H1 (cell line): ENCODE results near the gene ZBED5. TPM values are rescaled to one million over a fixed set of nuclear protein-coding genes. Genes with fewer than 3 reads are reported as not detected.

Source experiments
- CTCF ChIA-PET: fragments of 300-600 bp; sonication (Branson Sonifier 250); formaldehyde crosslinking; loops from one replicate; lab custom pipeline; 2021; ENCODE audit not compliant: partially characterized antibody; lab: Charles Lee
- POLR2A ChIA-PET: fragments of 300-600 bp; sonication (Branson Sonifier 250); formaldehyde crosslinking; loops from one replicate; lab custom pipeline; 2021; ENCODE audit warnings: inconsistent platforms; ENCODE audit not compliant: partially characterized antibody; lab: Charles Lee
- DNase-seq, 2 experiments: peaks; one replicate each; pipeline versions ENCODE4 v3.0.0 to v3.0.0-alpha.2; 2010 to 2022; ENCODE audit warnings: low spot score in 2 of 2, low read depth in 1 of 2, mixed read lengths in 1 of 2
- FAIRE-seq: peaks from 2 replicates; lab custom pipeline; 2011; peaks lifted over from hg19 to GRCh38; lab: Jason Lieb, UNC
- H2AFZ ChIP-seq: 2 replicates; pipeline ENCODE4 v1.8.1; 2012; ENCODE audit warnings: low read length, inconsistent platforms
- H2AK5ac ChIP-seq: 2 replicates; pipeline ENCODE4 v1.6.1; 2013; ENCODE audit warnings: low read depth, low read length
- H2BK120ac ChIP-seq: replicated peaks from 2 replicates; pipeline ENCODE3; 2013; ENCODE audit warnings: low read depth, low read length, inconsistent platforms
- H2BK12ac ChIP-seq: 2 replicates; pipeline ENCODE4 v1.6.1; 2013; ENCODE audit warnings: low read depth, low read length
- H2BK15ac ChIP-seq: 2 replicates; pipeline ENCODE4 v1.6.1; 2013; ENCODE audit warnings: low read length
- H2BK20ac ChIP-seq: 2 replicates; pipeline ENCODE4 v1.6.1; 2013; ENCODE audit warnings: low read length
- H2BK5ac ChIP-seq: 2 replicates; pipeline ENCODE4 v1.6.1; 2013; ENCODE audit warnings: low read depth, low read length
- H3K14ac ChIP-seq: 2 replicates; pipeline ENCODE4 v1.6.1; 2013; ENCODE audit warnings: inconsistent platforms; ENCODE audit not compliant: insufficient read length
- H3K18ac ChIP-seq: 2 replicates; pipeline ENCODE4 v1.6.1; 2013; ENCODE audit warnings: low read length; ENCODE audit errors: extremely low read depth
- H3K23ac ChIP-seq: 2 replicates; pipeline ENCODE4 v1.6.1; 2013; ENCODE audit warnings: inconsistent platforms; ENCODE audit not compliant: insufficient read length
- H3K23me2 ChIP-seq: 2 replicates; pipeline ENCODE4 v1.6.1; 2013; ENCODE audit warnings: low read depth, low read length
- H3K27ac ChIP-seq: 2 replicates; pipeline ENCODE4 v1.6.1; 2011; ENCODE audit warnings: low read depth, low read length, inconsistent platforms
- H3K27me3 ChIP-seq, 4 experiments: replicated peaks in 1 of 4; 1 replicate in 1 of 4; 2 replicates in 3 of 4; pipeline versions ENCODE4 v1.6.1 to v1.8.1; 2011 to 2013; ENCODE audit warnings: low read length in 3 of 4, mild to moderate bottlenecking in 3 of 4, inconsistent platforms in 2 of 4, mixed read lengths in 2 of 4, moderate library complexity in 1 of 4; ENCODE audit not compliant: control insufficient read depth in 3 of 4, insufficient read depth in 3 of 4; ENCODE audit errors: extremely low read depth in 1 of 4
- H3K36me3 ChIP-seq, 4 experiments: 2 replicates each; pipeline versions ENCODE4 v1.6.1 to v1.8.1; 2011 to 2013; ENCODE audit warnings: mild to moderate bottlenecking in 4 of 4, low read length in 3 of 4, moderate library complexity in 2 of 4, control low read depth in 1 of 4, inconsistent platforms in 1 of 4; ENCODE audit not compliant: insufficient read depth in 4 of 4, control insufficient read depth in 2 of 4
- H3K4ac ChIP-seq: replicated peaks from 2 replicates; pipeline ENCODE3; 2013; ENCODE audit warnings: low read length, low read depth, mixed read lengths, inconsistent platforms; ENCODE audit not compliant: insufficient read length
- H3K4me1 ChIP-seq, 4 experiments: replicated peaks in 1 of 4; 1 replicate in 1 of 4; 2 replicates in 3 of 4; pipeline versions ENCODE4 v1.6.1 to v1.8.1; 2011 to 2013; ENCODE audit warnings: low read length in 3 of 4, inconsistent platforms in 2 of 4, mixed read lengths in 1 of 4; ENCODE audit not compliant: insufficient read depth in 4 of 4, control insufficient read depth in 3 of 4
- H3K4me2 ChIP-seq, 2 experiments: 2 replicates each; pipeline versions ENCODE4 v1.6.1 to v1.8.1; 2011 to 2013; ENCODE audit warnings: low read depth in 2 of 2, low read length in 2 of 2, control low read depth in 1 of 2, inconsistent platforms in 1 of 2, mild to moderate bottlenecking in 1 of 2; ENCODE audit not compliant: insufficient read depth in 1 of 2
- H3K4me3 ChIP-seq, 4 experiments: fragments of 200-600, 300-600 bp in 1 of 4; sonication (generic), shearing (Covaris generic), sonication (Bioruptor Twin) in 1 of 4; 2 replicates each; pipeline versions ENCODE4 v1.5.1 to v1.8.1; 2011 to 2016; ENCODE audit warnings: low read length in 4 of 4, low read depth in 3 of 4, control low read depth in 2 of 4, inconsistent platforms in 2 of 4, mild to moderate bottlenecking in 2 of 4, mixed read lengths in 1 of 4, moderate library complexity in 1 of 4; ENCODE audit not compliant: insufficient read depth in 2 of 4; ENCODE audit errors: extremely low read depth in 1 of 4
- H3K56ac ChIP-seq: replicated peaks from 2 replicates; pipeline ENCODE3; 2013; ENCODE audit warnings: low read depth, mild to moderate bottlenecking, mixed read lengths, low read length, inconsistent platforms; ENCODE audit not compliant: insufficient read length
- H3K79me1 ChIP-seq: 2 replicates; pipeline ENCODE4 v1.6.1; 2013; ENCODE audit warnings: low read depth, low read length, control low read depth
- H3K79me2 ChIP-seq, 2 experiments: 2 replicates each; pipeline versions ENCODE4 v1.6.1 to v1.8.1; 2012 to 2013; ENCODE audit warnings: low read length in 2 of 2, mild to moderate bottlenecking in 2 of 2, inconsistent platforms in 1 of 2; ENCODE audit not compliant: insufficient read depth in 2 of 2, control insufficient read depth in 1 of 2
- H3K9ac ChIP-seq, 4 experiments: replicated peaks in 1 of 4; 1 replicate in 1 of 4; 2 replicates in 3 of 4; pipeline versions ENCODE4 v1.6.1 to v1.8.1; 2011 to 2013; ENCODE audit warnings: low read depth in 3 of 4, low read length in 3 of 4, control low read depth in 2 of 4, mild to moderate bottlenecking in 2 of 4, moderate library complexity in 2 of 4, inconsistent platforms in 1 of 4; ENCODE audit errors: extremely low read depth in 1 of 4
- H3K9me3 ChIP-seq, 2 experiments: 2 replicates each; pipeline versions ENCODE4 v1.6.1 to v1.8.1; 2012 to 2013; ENCODE audit warnings: mild to moderate bottlenecking in 2 of 2, moderate library complexity in 2 of 2, control low read depth in 1 of 2, inconsistent platforms in 1 of 2, low read depth in 1 of 2, low read length in 1 of 2, mixed read lengths in 1 of 2; ENCODE audit not compliant: insufficient read depth in 2 of 2
- H4K20me1 ChIP-seq, 2 experiments: replicated peaks in 1 of 2; 2 replicates each; pipeline versions ENCODE3 to v1.8.1; 2011 to 2013; ENCODE audit warnings: inconsistent platforms in 2 of 2, low read length in 2 of 2, mild to moderate bottlenecking in 1 of 2; ENCODE audit not compliant: insufficient read depth in 2 of 2, control insufficient read depth in 1 of 2
- H4K5ac ChIP-seq: 2 replicates; pipeline ENCODE4 v1.6.1; 2013; ENCODE audit warnings: low read length, low read depth, mixed read lengths, inconsistent platforms; ENCODE audit not compliant: insufficient read length
- H4K8ac ChIP-seq: 2 replicates; pipeline ENCODE4 v1.8.0; 2013; ENCODE audit warnings: mild to moderate bottlenecking, moderate library complexity, low read length, inconsistent platforms; ENCODE audit not compliant: insufficient read depth; ENCODE audit errors: extremely low read depth
- H4K91ac ChIP-seq: replicated peaks from 2 replicates; pipeline ENCODE3; 2013; ENCODE audit warnings: low read length, mixed read lengths, inconsistent platforms; ENCODE audit not compliant: insufficient read length
- BACH1 ChIP-seq: IDR thresholded peaks from 2 replicates; pipeline ENCODE4 v1.6.1; 2012; ENCODE audit warnings: low read length, improper control_type of control experiment
- BCL11A ChIP-seq, 2 experiments: IDR thresholded peaks; one replicate each; pipeline ENCODE4 v1.6.1; 2011; ENCODE audit warnings: low read depth in 2 of 2, low read length in 2 of 2, mild to moderate bottlenecking in 2 of 2
- BRCA1 ChIP-seq: IDR thresholded peaks from 2 replicates; pipeline ENCODE4 v1.6.1; 2012; ENCODE audit warnings: low read depth, low read length, improper control_type of control experiment
- CEBPB ChIP-seq: IDR thresholded peaks from 2 replicates; pipeline ENCODE4 v1.6.1; 2012; ENCODE audit warnings: low read depth, low read length
- CTBP2 ChIP-seq: IDR thresholded peaks from 2 replicates; pipeline ENCODE4 v1.7.0; 2011; ENCODE audit warnings: borderline replicate concordance, mild to moderate bottlenecking, moderate library complexity, mixed read lengths, low read length; ENCODE audit not compliant: insufficient read depth, insufficient read length
- GTF2F1 ChIP-seq: IDR thresholded peaks from 2 replicates; pipeline ENCODE4 v1.6.1; 2012; ENCODE audit warnings: low read depth, low read length, improper control_type of control experiment, borderline replicate concordance
- HDAC2 ChIP-seq, 2 experiments: fragments of 300-600 bp in 1 of 2; sonication (generic) in 1 of 2; IDR thresholded peaks; 2 replicates each; pipeline ENCODE4 v1.6.1; 2011 to 2012; ENCODE audit warnings: low read depth in 2 of 2, low read length in 2 of 2, mild to moderate bottlenecking in 2 of 2, moderate library complexity in 2 of 2, borderline replicate concordance in 1 of 2, inconsistent platforms in 1 of 2
- KDM1A ChIP-seq: fragments of 200-600, 300-600 bp; sonication (generic); IDR thresholded peaks from 2 replicates; pipeline ENCODE4 v1.7.1; 2016; ENCODE audit warnings: mild to moderate bottlenecking, low read length, borderline replicate concordance
- MAFK ChIP-seq: IDR thresholded peaks from 2 replicates; pipeline ENCODE4 v1.6.1; 2012; ENCODE audit warnings: low read depth, mild to moderate bottlenecking, improper control_type of control experiment, low read length
- RAD21 ChIP-seq, 2 experiments: IDR thresholded peaks in 1 of 2; conservative IDR thresholded peaks in 1 of 2; 2 replicates each; pipeline ENCODE4 v1.6.1; 2011; ENCODE audit warnings: low read depth in 2 of 2, low read length in 2 of 2, improper control_type of control experiment in 1 of 2, inconsistent platforms in 1 of 2, mild to moderate bottlenecking in 1 of 2, moderate library complexity in 1 of 2
- RFX5 ChIP-seq: IDR thresholded peaks from 2 replicates; pipeline ENCODE4 v1.6.1; 2011; ENCODE audit warnings: low read depth, low read length, improper control_type of control experiment, borderline replicate concordance
- RNF2 ChIP-seq: fragments of 200-900, 300-1000 bp; sonication (generic); IDR thresholded peaks from 2 replicates; pipeline ENCODE4 v1.7.1; 2016; ENCODE audit warnings: borderline replicate concordance, low read depth, mild to moderate bottlenecking, antibody characterized with exemption, low read length; ENCODE audit not compliant: poor library complexity, severe bottlenecking; ENCODE audit errors: missing control alignments
- RXRA ChIP-seq: IDR thresholded peaks from 2 replicates; pipeline ENCODE4 v1.6.1; 2011; ENCODE audit warnings: low read depth, mild to moderate bottlenecking, low read length, moderate library complexity; ENCODE audit not compliant: insufficient read depth
- SRF ChIP-seq: IDR thresholded peaks from 2 replicates; pipeline ENCODE4 v1.6.1; 2011; ENCODE audit warnings: mild to moderate bottlenecking, low read depth, low read length, moderate library complexity
- TAF1 ChIP-seq: IDR thresholded peaks from 2 replicates; pipeline ENCODE4 v1.6.1; 2011; ENCODE audit warnings: mild to moderate bottlenecking, low read depth, low read length
- polyA plus RNA-seq, 7 experiments: library from polyadenylated mRNA; depleted of rRNA in 3 of 7; stranded (reverse) in 5 of 7; unstranded in 2 of 7; fragments of >200 nt in 5 of 7; fragments of 200-250 nt in 2 of 7; gene quantifications; 1 replicate in 5 of 7; 2 replicates in 1 of 7; 4 replicates in 1 of 7; pipeline versions ENCODE4 v1.2.1 to v1.2.3, GENCODE V29; 2011 to 2013; ENCODE audit warnings: missing spikeins in 2 of 7, mixed read lengths in 2 of 7
- total RNA-seq: library from RNA; stranded (reverse); fragmentation: NEBNext Ultra II Directional; extraction: Animal tissue kit (Norgen Biotek cat#: 25700); gene quantifications from 2 replicates; pipeline ENCODE4 v1.2.1, GENCODE V29; 2021

ZBED5 gene
- total and polyA plus RNA-seq, 2 of the 8 experiments (the other 6 are each of a cell fraction or from before 2014, with no cell fraction given): 54.2 to 94.7 TPM

DNA sequence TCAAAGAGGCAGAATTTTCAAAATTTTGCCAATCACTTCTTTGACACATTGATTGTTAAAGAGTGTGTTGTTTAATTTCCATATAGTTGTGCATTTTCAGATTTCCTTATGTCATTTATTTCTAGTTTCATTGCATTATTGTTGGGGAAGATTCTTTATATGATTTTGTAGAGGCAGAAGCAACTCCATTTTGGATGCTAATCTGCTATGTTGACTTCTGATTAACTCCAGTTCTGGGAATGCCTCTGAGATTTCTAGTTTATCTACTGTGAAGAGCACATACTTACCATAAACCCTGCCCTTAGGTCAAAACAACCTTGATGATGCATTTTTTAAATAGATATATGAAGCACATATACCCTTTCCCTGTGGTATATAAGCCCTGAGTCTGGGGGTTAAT is 29.5 kb upstream of the ZBED5 start:
- no peak for FAIRE-seq
- Histone ChIP-seq H3K27ac (no peak overlapping the region), H2AFZ (no peak overlapping the region), H4K91ac (no peak overlapping the region), H3K4me1 (no peaks in the 10 kb centered on the region), H3K36me3 (no peaks in the 10 kb centered on the region), H3K4me3 (no peak overlapping the region), H2BK15ac (no peak overlapping the region), H3K23me2 (no peaks in the 10 kb centered on the region), H2BK20ac (no peak overlapping the region), H2BK12ac (no peak overlapping the region), H3K9ac (no peak overlapping the region), H4K20me1 (no peaks in the 10 kb centered on the region), H3K14ac (no peak overlapping the region), H3K79me2 (no peaks in the 10 kb centered on the region), H3K18ac (no peak overlapping the region), H2BK5ac (no peak overlapping the region), H2BK120ac (no peak overlapping the region), H3K27me3 (no peaks in the 10 kb centered on the region), H4K5ac (no peak overlapping the region), H3K56ac (no peak overlapping the region)
- DNase-seq: no peak
- CTCF ChIA-PET: interaction anchor here (1.0 kb wide), 1 partner anchor 8 kb away, joined by 5 read pairs; no protein-coding TSS in a partner anchor
- TF ChIP-seq RNF2 (no peak), GTF2F1 (no peak), HDAC2 (IDR thresholded peaks at IDR 0.05; ENCODE audit: borderline replicate concordance in 1 of 2, low read depth in 2 of 2, low read length in 2 of 2) (no peak), SRF (no peak), MAFK (no peak), BRCA1 (no peak), BCL11A (IDR thresholded peaks at IDR 0.05; ENCODE audit: low read depth in 2 of 2, low read length in 2 of 2) (no peak), RFX5 (no peak), CEBPB (no peak), BACH1 (no peak), KDM1A (no peak), RXRA (no peak), CTBP2 (no peak), RAD21 (IDR thresholded peaks at IDR 0.05 in 1 of 2, conservative IDR thresholded peaks at IDR 0.05 in 1 of 2; ENCODE audit: low read depth in 2 of 2, low read length in 2 of 2) (no peak), TAF1 (no peak)
- TF ChIP-seq, all 59 proteins: peak for 0
- POLR2A ChIA-PET: interaction anchor here (1.0 to 2.1 kb wide), 3 partner anchors 38 to 83 kb away, joined by 4 to 12 read pairs (median 9); partner anchors contain the start of gene EIF4G2
- Histone ChIP-seq H3K4me2 (no peak overlapping the region), H2AK5ac (no peak overlapping the region), H3K4ac (no peak overlapping the region), H3K79me1 (no peaks in the 10 kb centered on the region), H3K23ac (no peak overlapping the region), H4K8ac (no peak overlapping the region), H3K9me3 (peaks cover 6 to 10% of the 10 kb centered on the region in 2 experiments; a peak in 3 of 4 replicates)
